ENCODE measurements around the gene GPX4. TPM values are rescaled to one million over a fixed set of nuclear protein-coding genes. Genes with fewer than 3 reads are reported as not detected.

The GPX4 gene
- polyA plus RNA-seq, 1 donor from 2014 or later = 713 TPM

- Histone ChIP-seq H4K20me1 (ENCODE audit: insufficient read depth) (peaks cover 3% of the 10 kb centered on the region), H3K9me2 (ENCODE audit: insufficient read depth, low read length) (no peaks in the 10 kb centered on the region), H3K79me2 (replicated peaks; ENCODE audit: insufficient read depth, low read length) (peaks cover 14% of the 10 kb centered on the region), H3F3A (ENCODE audit: insufficient read depth, low read length, poor library complexity, severe bottlenecking) (no peaks in the 10 kb centered on the region), H3K4me2 (ENCODE audit: low read length) (peak overlapping the region; percentile 65), H3K9ac (ENCODE audit: low read length) (peak overlapping the region; percentile 85), H3K9me3 (ENCODE audit: low read length) (no peaks in the 10 kb centered on the region), H2AFZ (ENCODE audit: low read depth, low read length) (no peak overlapping the region), H3K27ac (ENCODE audit: low read length) (peak overlapping the region; percentile 67), H3K36me3 (ENCODE audit: insufficient read depth, low read length) (no peaks in the 10 kb centered on the region), H3K27me3 (ENCODE audit: insufficient read depth, low read depth, low read length) (no peaks in the 10 kb centered on the region), H3K4me3 (ENCODE audit: low read length) (peak overlapping the region; percentile 95)
- TF ChIP-seq RAD21 (conservative IDR thresholded peaks at IDR 0.05) (no peak), MXI1 (conservative IDR thresholded peaks at IDR 0.05; ENCODE audit: poor library complexity, severe bottlenecking) (no peak), TAF1 (IDR thresholded peaks at IDR 0.05; ENCODE audit: low read depth) (no peak), EP300 (conservative IDR thresholded peaks at IDR 0.05; ENCODE audit: poor library complexity, severe bottlenecking) (no peak), POLR2AphosphoS5 (IDR thresholded peaks at IDR 0.05) (no peak), SMC3 (conservative IDR thresholded peaks at IDR 0.05; ENCODE audit: poor library complexity) (no peak), CTCF (IDR thresholded peaks at IDR 0.05; ENCODE audit: poor library complexity, severe bottlenecking) (no peak), EZH2 (IDR thresholded peaks at IDR 0.05; ENCODE audit: borderline replicate concordance, insufficient read depth, low read length, poor library complexity, severe bottlenecking) (no peak), REST (IDR thresholded peaks at IDR 0.05; ENCODE audit: borderline replicate concordance) (no peak)
Observed at GRCh38 chr19:1094655-1094977, 9.2 kb upstream of the GPX4 start.

GRCh38 chr19:1094978-1095701, 8.7 kb upstream of the GPX4 start, which contains the start of gene POLR2E:
POLR2E (minus strand) TSS chr19:1095375; CDS start chr19:1095315, 60 bp downstream.
- Histone ChIP-seq H3K79me2 (replicated peaks; ENCODE audit: insufficient read depth, low read length) (peaks cover 14% of the 10 kb centered on the region), H3K9me3 (ENCODE audit: low read length) (no peaks in the 10 kb centered on the region), H4K20me1 (ENCODE audit: insufficient read depth) (peaks cover 3% of the 10 kb centered on the region), H3K4me3 (ENCODE audit: low read length) (peak within 1 kb of the TSS; percentile 95), H3K4me2 (ENCODE audit: low read length) (peak within 1 kb of the TSS; percentile 65), H3K9me2 (ENCODE audit: insufficient read depth, low read length) (no peaks in the 10 kb centered on the region), H2AFZ (ENCODE audit: low read depth, low read length) (no peak within 1 kb of the TSS), H3K27me3 (ENCODE audit: insufficient read depth, low read depth, low read length) (no peaks in the 10 kb centered on the region), H3K36me3 (ENCODE audit: insufficient read depth, low read length) (no peaks in the 10 kb centered on the region), H3K9ac (ENCODE audit: low read length) (peak within 1 kb of the TSS; percentile 85), H3K27ac (ENCODE audit: low read length) (peak within 1 kb of the TSS; percentile 67), H3F3A (ENCODE audit: insufficient read depth, low read length, poor library complexity, severe bottlenecking) (no peaks in the 10 kb centered on the region)
- TF ChIP-seq MXI1 (conservative IDR thresholded peaks at IDR 0.05; ENCODE audit: poor library complexity, severe bottlenecking) (peak; percentile 79), SMC3 (conservative IDR thresholded peaks at IDR 0.05; ENCODE audit: poor library complexity) (peak; percentile 39), TAF1 (IDR thresholded peaks at IDR 0.05; ENCODE audit: low read depth) (peak; percentile 53), RAD21 (conservative IDR thresholded peaks at IDR 0.05) (peak; percentile 17), EP300 (conservative IDR thresholded peaks at IDR 0.05; ENCODE audit: poor library complexity, severe bottlenecking) (no peak), EZH2 (IDR thresholded peaks at IDR 0.05; ENCODE audit: borderline replicate concordance, insufficient read depth, low read length, poor library complexity, severe bottlenecking) (no peak), POLR2AphosphoS5 (IDR thresholded peaks at IDR 0.05) (peak; percentile 93), REST (IDR thresholded peaks at IDR 0.05; ENCODE audit: borderline replicate concordance) (peak; percentile 56), CTCF (IDR thresholded peaks at IDR 0.05; ENCODE audit: poor library complexity, severe bottlenecking) (no peak)
